Neuron (in vitro differentiated cells): ENCODE data around the gene SCRG1.

Experiments
- H2AFZ ChIP-seq: one replicate; pipeline ENCODE4 v1.6.1; 2013; ENCODE audit warnings: low read depth, mild to moderate bottlenecking, inconsistent platforms, low read length, moderate library complexity
- H3K27me3 ChIP-seq: one replicate; pipeline ENCODE4 v1.6.1; 2013; ENCODE audit warnings: low read length; ENCODE audit not compliant: insufficient read depth
- H3K36me3 ChIP-seq: one replicate; pipeline ENCODE4 v1.6.1; 2013; ENCODE audit warnings: low read length; ENCODE audit not compliant: insufficient read depth
- H3K4me1 ChIP-seq: one replicate; pipeline ENCODE4 v1.6.1; 2013; ENCODE audit warnings: low read length; ENCODE audit not compliant: insufficient read depth
- H3K4me3 ChIP-seq: 2 replicates; pipeline ENCODE4 v1.5.1; 2013; ENCODE audit warnings: mild to moderate bottlenecking, low read length, moderate library complexity
- H3K9me3 ChIP-seq: one replicate; pipeline ENCODE4 v1.6.1; 2013; ENCODE audit warnings: low read length

SCRG1 gene

GRCh38 chr4:173398779-173399415, at the start of gene SCRG1:
Gene SCRG1 (minus strand): TSS chr4:173399116. CDS start chr4:173391414, 7,702 bp downstream.
- Histone ChIP-seq H2AFZ (peak within 1 kb of the TSS; percentile 84), H3K4me1 (peaks cover 22% of the 10 kb centered on the region), H3K27me3 (no peaks in the 10 kb centered on the region), H3K4me3 (peak within 1 kb of the TSS; percentile 45), H3K9me3 (no peaks in the 10 kb centered on the region), H3K36me3 (no peaks in the 10 kb centered on the region)

- H3K27me3 ChIP-seq = no peaks in the 10 kb centered on the region
- H3K4me1 ChIP-seq = no peaks in the 10 kb centered on the region
- no peaks in the 10 kb centered on the region for H3K9me3 ChIP-seq
- no peak overlapping the region for H3K4me3 ChIP-seq
- no peak overlapping the region for H2AFZ ChIP-seq
- H3K36me3 ChIP-seq = no peaks in the 10 kb centered on the region
Observed at GRCh38 chr4:173448103-173448502, 49.2 kb upstream of the SCRG1 start.

GRCh38 chr4:173446416-173446815, 47.5 kb upstream of the SCRG1 start:
- H3K4me3 ChIP-seq = no peak overlapping the region
- no peaks in the 10 kb centered on the region for H3K36me3 ChIP-seq
- no peaks in the 10 kb centered on the region for H3K27me3 ChIP-seq
- H3K4me1 ChIP-seq = no peaks in the 10 kb centered on the region
- H2AFZ ChIP-seq = no peak overlapping the region
- no peaks in the 10 kb centered on the region for H3K9me3 ChIP-seq

GRCh38 chr4:173443121-173443520, 44.2 kb upstream of the SCRG1 start:
- no peaks in the 10 kb centered on the region for H3K36me3 ChIP-seq
- H3K4me1 ChIP-seq = no peaks in the 10 kb centered on the region
- no peaks in the 10 kb centered on the region for H3K27me3 ChIP-seq
- no peaks in the 10 kb centered on the region for H3K9me3 ChIP-seq
- no peak overlapping the region for H2AFZ ChIP-seq
- no peak overlapping the region for H3K4me3 ChIP-seq

- no peaks in the 10 kb centered on the region for H3K27me3 ChIP-seq
- H3K4me3 ChIP-seq = no peak overlapping the region
- H2AFZ ChIP-seq = no peak overlapping the region
- no peaks in the 10 kb centered on the region for H3K36me3 ChIP-seq
- H3K4me1 ChIP-seq = no peaks in the 10 kb centered on the region
- no peaks in the 10 kb centered on the region for H3K9me3 ChIP-seq
Observed at GRCh38 chr4:173442223-173442932, 43.5 kb upstream of the SCRG1 start.

- no peak overlapping the region for H3K4me3 ChIP-seq
- no peaks in the 10 kb centered on the region for H3K9me3 ChIP-seq
- no peaks in the 10 kb centered on the region for H3K4me1 ChIP-seq
- H2AFZ ChIP-seq = no peak overlapping the region
- H3K36me3 ChIP-seq = no peaks in the 10 kb centered on the region
- H3K27me3 ChIP-seq = no peaks in the 10 kb centered on the region
Observed at GRCh38 chr4:173440888-173441287, 42.0 kb upstream of the SCRG1 start.

- Histone ChIP-seq H2AFZ (no peak overlapping the region), H3K4me1 (no peaks in the 10 kb centered on the region), H3K9me3 (no peaks in the 10 kb centered on the region), H3K4me3 (no peak overlapping the region), H3K27me3 (no peaks in the 10 kb centered on the region), H3K36me3 (no peaks in the 10 kb centered on the region)
Observed at GRCh38 chr4:173436771-173437265, 37.9 kb upstream of the SCRG1 start.

- H3K9me3 ChIP-seq = no peaks in the 10 kb centered on the region
- H2AFZ ChIP-seq = no peak overlapping the region
- H3K36me3 ChIP-seq = no peaks in the 10 kb centered on the region
- no peaks in the 10 kb centered on the region for H3K27me3 ChIP-seq
- H3K4me1 ChIP-seq = no peaks in the 10 kb centered on the region
- H3K4me3 ChIP-seq = no peak overlapping the region
Observed at GRCh38 chr4:173436149-173436579, 37.2 kb upstream of the SCRG1 start.

GRCh38 chr4:173434231-173434630, 35.3 kb upstream of the SCRG1 start:
- Histone ChIP-seq H3K9me3 (no peaks in the 10 kb centered on the region), H3K36me3 (no peaks in the 10 kb centered on the region), H3K4me3 (no peak overlapping the region), H2AFZ (no peak overlapping the region), H3K27me3 (no peaks in the 10 kb centered on the region), H3K4me1 (no peaks in the 10 kb centered on the region)

- no peaks in the 10 kb centered on the region for H3K27me3 ChIP-seq
- no peaks in the 10 kb centered on the region for H3K9me3 ChIP-seq
- no peak overlapping the region for H3K4me3 ChIP-seq
- no peak overlapping the region for H2AFZ ChIP-seq
- no peaks in the 10 kb centered on the region for H3K36me3 ChIP-seq
- no peaks in the 10 kb centered on the region for H3K4me1 ChIP-seq
Observed at GRCh38 chr4:173433447-173433846, 34.5 kb upstream of the SCRG1 start.

GRCh38 chr4:173432430-173432829, 33.5 kb upstream of the SCRG1 start:
- H3K4me3 ChIP-seq = no peak overlapping the region
- H2AFZ ChIP-seq = no peak overlapping the region
- H3K36me3 ChIP-seq = no peaks in the 10 kb centered on the region
- no peaks in the 10 kb centered on the region for H3K27me3 ChIP-seq
- no peaks in the 10 kb centered on the region for H3K9me3 ChIP-seq
- H3K4me1 ChIP-seq = no peaks in the 10 kb centered on the region

- Histone ChIP-seq H2AFZ (no peak overlapping the region), H3K9me3 (no peaks in the 10 kb centered on the region), H3K4me3 (no peak overlapping the region), H3K4me1 (no peaks in the 10 kb centered on the region), H3K27me3 (no peaks in the 10 kb centered on the region), H3K36me3 (no peaks in the 10 kb centered on the region)
Observed at GRCh38 chr4:173426064-173426463, 27.1 kb upstream of the SCRG1 start.

GRCh38 chr4:173424899-173425805, 26.2 kb upstream of the SCRG1 start:
- no peaks in the 10 kb centered on the region for H3K27me3 ChIP-seq
- H3K4me1 ChIP-seq = no peaks in the 10 kb centered on the region
- no peak overlapping the region for H2AFZ ChIP-seq
- H3K9me3 ChIP-seq = no peaks in the 10 kb centered on the region
- no peak overlapping the region for H3K4me3 ChIP-seq
- H3K36me3 ChIP-seq = no peaks in the 10 kb centered on the region
